ENCODE results near the gene OR13A1.

Gene OR13A1

GRCh38 chr10:45257600-45257999 lies 57.8 kb downstream of the OR13A1 start:
- Histone ChIP-seq H3K9me3 (ENCODE audit: insufficient read depth, low read length) (no peaks in the 10 kb centered on the region), H3K9ac (ENCODE audit: low read length) (no peak overlapping the region), H3K4me2 (ENCODE audit: low read length) (no peak overlapping the region), H3K4me1 (ENCODE audit: low read length) (peaks cover 9% of the 10 kb centered on the region), H3K27me3 (ENCODE audit: low read depth, low read length) (no peaks in the 10 kb centered on the region), H3K27ac (ENCODE audit: low read length) (no peak overlapping the region), H2AFZ (ENCODE audit: low read depth, low read length) (no peak overlapping the region), H3K4me3 (ENCODE audit: low read length) (no peak overlapping the region), H4K20me1 (ENCODE audit: insufficient read depth, low read length) (no peaks in the 10 kb centered on the region), H3K36me3 (replicated peaks; ENCODE audit: low read depth, low read length) (no peaks in the 10 kb centered on the region), H3K79me2 (ENCODE audit: low read length) (no peaks in the 10 kb centered on the region)
- TF ChIP-seq CTCF (IDR thresholded peaks at IDR 0.05; ENCODE audit: low read depth, low read length) (no peak), EZH2phosphoT487 (IDR thresholded peaks at IDR 0.05; ENCODE audit: low read depth) (no peak)

DNA sequence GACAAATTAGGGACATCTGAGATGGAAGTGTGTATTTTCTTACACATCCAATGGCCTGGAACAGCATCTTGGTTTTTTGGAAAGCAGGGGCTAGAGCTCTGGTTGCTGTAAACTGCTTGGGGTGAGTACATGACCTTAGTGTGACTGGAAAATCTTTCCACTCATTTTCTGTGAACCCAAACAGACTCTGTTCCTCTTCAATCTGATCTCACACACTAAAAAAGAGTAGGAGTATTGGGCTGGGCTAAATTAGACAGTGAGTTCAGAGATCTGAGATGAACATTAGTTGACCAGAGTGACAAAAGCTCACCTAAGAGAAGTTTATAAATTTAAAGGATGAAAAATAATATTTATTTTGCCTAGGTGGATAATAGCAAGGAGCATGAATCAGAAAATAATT lies 59.2 kb downstream of the OR13A1 start:
- H3K79me2 ChIP-seq (ENCODE audit: low read length) = no peaks in the 10 kb centered on the region
- no peaks in the 10 kb centered on the region for H4K20me1 ChIP-seq (ENCODE audit: insufficient read depth, low read length)
- H3K4me3 ChIP-seq (ENCODE audit: low read length) = no peak overlapping the region
- H3K27me3 ChIP-seq (ENCODE audit: low read depth, low read length) = no peaks in the 10 kb centered on the region
- H3K27ac ChIP-seq (ENCODE audit: low read length) = no peak overlapping the region
- no peak overlapping the region for H3K9ac ChIP-seq (ENCODE audit: low read length)
- H3K9me3 ChIP-seq (ENCODE audit: insufficient read depth, low read length) = no peaks in the 10 kb centered on the region
- peaks cover 9% of the 10 kb centered on the region for H3K4me1 ChIP-seq (ENCODE audit: low read length)
- no peak for TF ChIP-seq EZH2phosphoT487 (IDR thresholded peaks at IDR 0.05; ENCODE audit: low read depth)
- no peak for TF ChIP-seq CTCF (IDR thresholded peaks at IDR 0.05; ENCODE audit: low read depth, low read length)
- H2AFZ ChIP-seq (ENCODE audit: low read depth, low read length) = no peak overlapping the region
- no peak overlapping the region for H3K4me2 ChIP-seq (ENCODE audit: low read length)
- no peaks in the 10 kb centered on the region for H3K36me3 ChIP-seq (replicated peaks; ENCODE audit: low read depth, low read length)

DNA sequence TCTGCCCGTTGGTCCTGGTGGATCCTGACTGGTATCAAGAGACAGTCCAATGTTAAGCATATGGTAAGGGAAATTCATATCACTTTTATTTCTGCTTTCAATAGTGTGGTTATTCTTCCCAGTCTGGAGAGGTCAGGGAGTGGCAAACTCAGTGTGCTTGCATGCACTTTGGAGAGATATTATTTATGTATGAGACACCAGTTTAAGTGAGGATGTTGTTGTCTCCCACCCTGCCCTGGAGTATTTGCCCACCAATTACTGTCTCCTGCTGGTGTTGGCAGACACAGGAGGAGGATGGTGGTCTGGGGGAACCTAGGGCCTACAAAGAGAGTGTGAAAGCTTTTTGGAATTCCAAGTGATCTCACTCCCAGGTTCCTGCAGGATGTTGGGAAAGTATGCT lies 59.7 kb downstream of the OR13A1 start:
- Histone ChIP-seq H3K79me2 (ENCODE audit: low read length) (no peaks in the 10 kb centered on the region), H2AFZ (ENCODE audit: low read depth, low read length) (no peak overlapping the region)

GRCh38 chr10:45254892-45255291 lies 60.5 kb downstream of the OR13A1 start:
- H3K36me3 ChIP-seq (replicated peaks; ENCODE audit: low read depth, low read length) = no peaks in the 10 kb centered on the region

More for the DNA sequence above, 59.7 kb downstream of the OR13A1 start:
- peaks cover 9% of the 10 kb centered on the region for H3K4me1 ChIP-seq (ENCODE audit: low read length)
- no peaks in the 10 kb centered on the region for H4K20me1 ChIP-seq (ENCODE audit: insufficient read depth, low read length)
- H3K9ac ChIP-seq (ENCODE audit: low read length) = no peak overlapping the region
- no peaks in the 10 kb centered on the region for H3K36me3 ChIP-seq (replicated peaks; ENCODE audit: low read depth, low read length)
- no peak overlapping the region for H3K4me2 ChIP-seq (ENCODE audit: low read length)
- no peaks in the 10 kb centered on the region for H3K9me3 ChIP-seq (ENCODE audit: insufficient read depth, low read length)
- TF ChIP-seq CTCF (IDR thresholded peaks at IDR 0.05; ENCODE audit: low read depth, low read length) = no peak
- no peak for TF ChIP-seq EZH2phosphoT487 (IDR thresholded peaks at IDR 0.05; ENCODE audit: low read depth)
- no peak overlapping the region for H3K27ac ChIP-seq (ENCODE audit: low read length)
- H3K4me3 ChIP-seq (ENCODE audit: low read length) = no peak overlapping the region
- H3K27me3 ChIP-seq (ENCODE audit: low read depth, low read length) = no peaks in the 10 kb centered on the region

More at GRCh38 chr10:45254892-45255291, 60.5 kb downstream of the OR13A1 start:
- Histone ChIP-seq H3K4me3 (ENCODE audit: low read length) (no peak overlapping the region), H3K9ac (ENCODE audit: low read length) (no peak overlapping the region), H3K79me2 (ENCODE audit: low read length) (no peaks in the 10 kb centered on the region), H3K27me3 (ENCODE audit: low read depth, low read length) (no peaks in the 10 kb centered on the region), H4K20me1 (ENCODE audit: insufficient read depth, low read length) (no peaks in the 10 kb centered on the region), H3K9me3 (ENCODE audit: insufficient read depth, low read length) (no peaks in the 10 kb centered on the region), H2AFZ (ENCODE audit: low read depth, low read length) (no peak overlapping the region), H3K4me1 (ENCODE audit: low read length) (peaks cover 9% of the 10 kb centered on the region), H3K27ac (ENCODE audit: low read length) (no peak overlapping the region), H3K4me2 (ENCODE audit: low read length) (no peak overlapping the region)
- no peak for TF ChIP-seq CTCF (IDR thresholded peaks at IDR 0.05; ENCODE audit: low read depth, low read length)
- no peak for TF ChIP-seq EZH2phosphoT487 (IDR thresholded peaks at IDR 0.05; ENCODE audit: low read depth)
